HG03460 (cell line): Measurements from ENCODE around the gene TCF15.

Experiments
- ATAC-seq: cut with Tn5 transposase; IDR thresholded peaks from one replicate; pipeline ENCODE4 v1.9.1; 2021; ENCODE audit not compliant: unreplicated experiment

The TCF15 gene

DNA sequence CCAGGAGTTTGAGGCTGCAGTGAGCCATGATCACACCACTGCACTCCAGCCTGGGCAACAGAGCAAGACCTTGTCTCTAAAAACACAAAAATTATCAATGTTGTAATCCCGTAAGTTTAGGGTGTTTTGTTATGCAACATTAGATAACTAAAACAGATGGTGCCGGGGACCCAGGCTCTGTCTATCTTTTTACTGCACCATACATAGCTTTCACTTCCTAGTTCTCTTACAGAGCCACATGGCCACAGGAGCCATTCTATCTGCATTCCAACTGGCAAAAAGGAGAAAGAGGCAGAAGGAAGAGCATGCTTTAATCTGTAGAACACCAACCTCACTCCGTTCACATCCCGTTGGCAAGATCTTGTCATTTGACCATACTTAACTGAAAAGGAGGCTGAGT lies 5.4 kb upstream of the TCF15 start:
- ATAC-seq = no peak

DNA sequence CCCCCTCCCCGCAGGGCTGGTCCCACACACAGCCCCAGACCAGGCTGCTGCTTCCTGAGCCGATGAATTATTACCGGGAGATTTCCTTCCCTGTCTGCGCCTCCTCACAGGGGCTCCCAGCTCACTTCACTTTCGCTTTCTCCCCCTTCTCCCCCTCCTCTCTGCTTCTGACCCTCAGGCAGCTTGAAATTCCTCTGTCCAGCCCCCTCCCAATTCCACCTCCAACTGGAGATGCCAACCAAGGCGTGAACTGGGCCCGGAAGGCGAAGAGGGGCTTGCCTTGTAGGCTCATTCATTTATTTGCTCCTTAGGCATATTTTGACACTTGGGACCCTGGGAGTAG lies 1.7 kb upstream of the TCF15 start:
- no peak for ATAC-seq

DNA sequence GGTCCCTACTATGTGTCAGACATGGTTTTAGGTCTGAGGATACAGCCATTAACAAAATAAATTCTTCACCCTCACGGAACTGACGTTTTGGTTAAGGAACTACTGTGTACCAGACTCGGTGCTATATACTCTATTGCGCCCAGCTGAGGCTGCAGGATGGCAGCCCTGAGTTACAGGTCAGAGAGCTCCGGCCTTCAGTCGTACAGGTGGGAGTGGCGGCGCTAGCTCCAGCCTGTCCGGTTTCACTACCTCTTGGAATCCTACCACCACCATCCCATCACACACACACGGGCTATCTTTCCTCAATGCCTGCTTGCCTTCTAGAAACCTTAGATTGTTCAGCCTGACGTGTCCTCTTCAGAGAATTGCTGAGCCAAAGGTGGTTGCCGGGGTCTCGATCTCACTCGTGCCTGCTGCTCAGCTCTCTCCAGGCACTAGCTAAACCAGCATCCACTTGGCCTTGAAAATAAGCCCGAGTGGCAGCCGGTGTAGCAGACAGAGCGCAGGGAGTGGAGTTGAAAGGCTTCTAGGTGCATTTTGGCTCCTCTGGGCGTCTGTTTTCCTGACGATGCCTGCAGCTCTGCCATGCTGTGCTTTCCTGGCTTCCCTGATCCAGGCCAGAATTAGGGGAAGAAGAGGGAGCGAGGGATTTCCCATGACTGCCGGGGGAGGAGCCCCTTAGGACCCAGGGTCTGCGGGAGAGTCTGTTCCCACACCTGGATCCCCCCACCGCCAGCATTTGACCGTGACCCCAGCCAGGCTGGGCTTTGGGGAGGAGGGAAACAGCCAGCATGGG lies 1.1 kb upstream of the TCF15 start:
- ATAC-seq = no peak

DNA sequence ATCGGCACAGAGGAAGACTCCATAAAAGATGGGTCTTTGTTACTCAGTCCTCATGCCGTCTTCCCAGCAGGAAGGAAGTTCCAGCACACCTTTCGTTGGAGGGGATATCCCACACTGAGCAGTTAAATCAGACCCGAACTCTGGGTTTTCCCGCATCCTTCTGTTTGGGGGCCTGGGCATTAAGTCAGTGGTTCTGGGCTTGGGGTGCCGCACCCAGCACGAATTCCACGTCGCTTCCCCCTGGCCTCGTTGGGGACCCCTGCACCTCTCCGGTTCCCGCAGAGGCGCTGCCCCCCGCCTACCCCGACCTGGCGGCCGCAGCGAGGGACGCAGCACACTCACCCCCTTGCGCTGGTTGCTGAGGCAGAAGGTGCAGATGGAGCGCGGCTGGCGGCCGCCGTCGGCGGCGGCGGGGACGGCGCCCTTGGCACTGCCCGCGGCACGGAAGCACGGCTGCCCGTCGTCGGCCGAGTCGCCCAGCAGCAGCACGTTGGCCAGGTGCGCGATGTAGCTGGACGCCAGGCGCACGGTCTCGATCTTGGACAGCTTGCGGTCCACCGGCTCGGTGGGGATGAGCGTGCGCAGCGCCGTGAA lies 641 bp downstream of the TCF15 start:
- ATAC-seq = no peak

DNA sequence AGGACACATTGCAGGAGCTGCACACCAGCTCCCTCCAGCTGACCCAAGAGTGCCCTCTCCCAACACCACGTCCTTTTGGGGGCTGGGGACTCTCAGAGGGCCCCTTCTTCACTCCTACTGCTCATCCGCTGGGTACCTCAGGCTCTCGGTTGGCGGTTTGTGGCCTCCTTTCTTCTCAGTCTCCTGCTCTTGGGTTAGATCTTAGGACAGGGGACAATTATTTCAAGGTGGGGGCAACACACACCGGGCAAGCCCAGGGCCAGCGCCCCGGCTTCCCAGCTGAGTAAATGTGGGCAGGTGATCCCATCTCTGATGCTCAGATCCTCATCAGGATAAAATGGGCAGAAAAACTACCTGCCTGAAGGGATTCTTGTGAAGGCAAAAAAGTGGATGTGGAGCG lies 1.1 kb downstream of the TCF15 start:
- ATAC-seq = no peak

DNA sequence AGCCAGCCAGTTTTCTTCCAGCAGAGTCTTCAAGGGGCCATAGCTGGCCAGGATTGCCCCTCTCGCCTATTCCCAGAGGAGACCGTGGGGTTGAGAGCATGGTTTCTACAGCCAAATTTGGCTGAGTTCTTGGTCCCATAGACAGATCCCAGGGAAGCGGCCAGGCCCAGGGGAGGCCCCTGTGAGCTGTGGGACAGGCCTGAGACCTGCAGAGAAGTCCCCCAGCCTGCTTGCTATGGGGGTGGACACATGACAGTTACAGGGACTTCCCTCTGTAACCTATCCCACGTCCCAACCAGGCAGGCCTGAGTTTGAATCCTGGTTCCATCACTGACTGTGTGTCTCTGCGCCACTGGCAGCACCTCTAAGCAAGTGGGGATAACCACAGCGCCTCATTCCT lies 2.6 kb downstream of the TCF15 start:
- ATAC-seq = no peak

DNA sequence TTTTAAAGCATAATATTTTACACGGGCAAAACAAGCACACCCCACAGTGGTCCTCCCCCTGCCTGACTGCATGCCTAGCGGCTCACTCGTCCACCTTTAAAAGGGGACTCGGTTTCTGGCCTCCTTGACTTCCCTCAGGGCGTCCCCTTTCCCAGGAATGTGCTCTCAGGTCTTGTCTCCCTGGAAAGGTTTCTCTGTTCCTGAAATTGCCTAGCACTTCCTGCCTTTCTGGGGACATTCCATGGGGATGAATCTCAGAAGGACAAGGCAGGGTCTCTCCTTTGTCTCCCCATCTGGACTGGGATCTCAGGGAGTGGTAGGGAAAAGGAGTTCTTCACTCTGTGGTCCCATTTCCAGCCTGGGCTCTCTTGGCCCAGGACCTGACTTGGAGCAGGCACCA lies 4.9 kb downstream of the TCF15 start:
- no peak for ATAC-seq

DNA sequence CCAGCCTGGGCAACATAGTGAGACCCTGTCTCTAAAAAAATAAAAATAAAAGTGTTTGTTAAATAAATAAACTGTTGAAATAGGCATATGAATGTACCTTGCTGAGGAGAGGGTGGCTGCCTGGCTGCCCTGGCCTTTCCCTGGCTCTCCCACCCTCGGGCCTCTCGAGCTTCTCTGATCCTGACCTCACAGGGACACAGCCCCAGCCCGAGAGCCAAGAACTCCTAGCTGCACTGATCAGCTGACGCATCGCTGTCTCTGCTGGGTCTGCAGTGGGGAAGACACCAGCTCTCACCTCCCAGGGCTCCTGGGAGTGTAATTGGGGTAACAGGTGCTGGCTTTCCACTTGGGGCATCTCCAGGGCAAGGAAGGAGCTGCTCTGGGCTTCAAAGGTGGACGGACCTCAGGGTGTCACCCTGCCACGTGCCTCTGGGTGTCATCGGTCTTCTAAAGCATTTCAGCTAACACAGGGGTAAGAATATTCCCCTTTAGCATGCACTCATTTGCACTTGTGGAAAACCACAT lies 6.9 kb downstream of the TCF15 start:
- ATAC-seq = no peak

DNA sequence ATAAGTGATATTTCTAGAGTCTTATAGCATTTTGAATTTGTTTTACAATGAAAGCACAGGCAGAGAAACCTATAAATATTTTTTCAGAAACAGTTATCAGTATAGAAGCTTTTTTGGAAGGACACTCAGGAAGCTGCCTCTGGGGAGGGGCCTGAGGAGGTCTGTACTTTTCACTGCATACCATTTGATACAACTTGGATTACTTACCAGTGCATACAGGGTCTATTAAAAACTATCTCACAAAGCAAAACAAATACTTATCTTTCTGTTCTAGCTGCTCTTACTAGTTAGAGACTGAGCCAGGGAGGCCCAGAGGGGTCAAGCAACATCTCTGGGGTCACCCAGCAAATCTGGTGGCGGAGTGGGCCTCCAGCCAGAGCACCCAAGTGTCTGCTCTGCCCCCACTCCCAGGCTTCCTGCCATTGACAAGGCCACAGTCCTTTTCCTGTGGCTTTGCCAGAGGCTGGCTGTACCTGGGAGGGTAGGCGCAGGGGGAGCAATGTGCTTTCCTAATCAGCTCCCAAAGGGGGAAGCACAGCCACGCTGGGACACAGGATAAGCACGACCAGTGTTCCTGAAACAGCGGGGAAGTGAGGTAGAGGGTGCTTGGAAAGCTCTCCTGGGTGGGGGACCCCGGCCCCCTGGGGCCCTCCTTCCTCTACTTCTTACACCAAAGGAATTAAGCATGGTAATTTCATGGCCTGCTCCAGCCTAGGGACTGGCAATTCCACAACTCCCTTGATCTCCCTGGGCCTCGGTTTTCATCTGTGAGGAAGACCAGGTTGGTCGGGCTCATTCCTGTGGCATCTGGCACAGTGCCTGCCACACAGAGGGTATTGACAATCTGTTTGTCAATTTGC lies 7.8 kb downstream of the TCF15 start:
- no peak for ATAC-seq

DNA sequence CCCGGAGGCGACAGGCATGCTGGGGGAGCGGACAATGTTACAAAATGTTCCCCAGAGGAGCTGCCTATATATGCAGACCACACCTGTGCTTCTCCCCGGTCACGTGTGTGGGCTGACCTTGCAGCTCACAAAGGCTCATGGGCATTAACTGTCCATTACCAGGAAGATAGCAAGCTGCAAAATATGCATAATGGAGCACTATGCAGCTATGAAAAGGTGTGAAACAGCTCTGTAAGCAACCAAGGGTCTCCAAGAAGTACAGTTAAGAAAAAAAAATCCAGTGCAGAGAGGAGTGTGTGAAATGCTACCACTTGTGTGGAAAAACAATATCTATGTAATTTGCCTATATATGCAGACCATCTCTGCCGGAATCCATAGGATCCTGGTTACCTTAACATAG lies 9.4 kb downstream of the TCF15 start:
- no peak for ATAC-seq

DNA sequence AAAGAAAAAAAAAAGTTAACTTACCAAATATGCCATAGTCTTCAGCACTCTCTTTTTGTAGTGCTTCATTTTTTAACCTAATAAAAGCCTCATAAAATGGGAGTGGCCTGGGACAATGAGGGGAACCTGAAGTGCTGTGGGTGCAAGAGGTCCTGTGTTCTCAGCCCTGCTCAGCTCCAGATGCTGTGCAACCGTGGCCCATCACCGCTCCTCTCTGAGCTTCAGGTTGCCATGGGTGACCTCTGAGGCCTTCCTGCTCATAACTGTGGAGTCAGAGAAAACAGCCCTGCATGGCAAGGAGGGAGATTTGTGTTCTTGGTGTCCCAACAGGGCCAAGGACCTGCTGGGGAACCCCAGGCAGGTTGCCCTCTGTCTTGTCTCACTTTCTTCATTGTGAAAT lies 10.0 kb downstream of the TCF15 start:
- no peak for ATAC-seq

DNA sequence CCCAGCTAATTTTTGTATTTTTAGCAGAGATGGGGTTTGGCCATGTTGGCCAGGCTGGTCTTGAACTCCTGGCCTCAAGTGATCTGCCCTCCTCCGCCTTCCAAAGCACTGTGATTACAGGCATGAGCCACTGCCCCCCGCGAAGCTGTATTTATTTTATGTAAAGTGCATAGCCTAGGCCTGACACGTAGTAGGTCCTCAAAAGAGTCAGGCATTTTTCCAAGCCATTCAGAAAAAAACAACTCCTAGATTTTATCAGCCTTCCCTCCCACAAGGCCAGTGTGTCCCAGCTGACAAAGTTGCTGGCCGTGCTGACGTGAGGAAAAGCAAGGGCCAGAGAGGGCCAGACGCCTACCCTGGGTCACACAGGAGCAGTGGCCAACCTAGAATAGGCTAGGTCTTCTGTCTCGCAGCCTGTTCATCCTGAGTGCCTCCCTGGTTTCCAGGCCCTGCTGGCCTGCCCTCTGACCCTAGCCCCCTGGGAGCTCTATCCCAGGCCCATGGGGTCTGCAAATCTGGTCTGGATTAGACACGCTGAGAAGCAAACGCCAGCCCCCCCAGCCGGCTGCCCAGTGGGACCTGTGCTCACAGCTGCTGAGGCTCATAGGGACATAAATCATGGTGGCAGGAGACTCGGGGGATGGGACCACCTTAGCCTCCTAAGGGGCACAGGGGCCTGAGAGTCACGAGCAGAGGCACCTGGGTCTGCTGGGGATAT lies 11.8 kb downstream of the TCF15 start:
- no peak for ATAC-seq

DNA sequence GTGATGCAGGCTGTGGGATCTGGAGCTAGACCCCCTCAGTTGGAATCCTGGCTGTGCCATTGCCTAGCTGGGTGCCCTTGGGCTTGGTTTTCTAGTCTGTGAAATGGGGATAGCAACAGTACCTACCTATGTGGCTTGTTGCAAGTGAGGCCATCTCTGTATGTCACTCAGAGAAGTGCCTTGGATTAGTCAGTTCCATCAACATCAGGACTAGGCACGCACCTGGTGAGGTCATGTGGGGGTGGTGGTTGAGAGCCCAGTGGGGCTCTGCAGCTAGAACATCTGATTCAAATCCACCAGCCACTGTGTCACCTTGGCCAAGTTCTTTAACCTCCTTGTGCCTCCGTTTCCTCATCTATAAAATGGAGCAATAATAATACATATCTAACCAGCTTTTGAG lies 12.5 kb downstream of the TCF15 start:
- ATAC-seq = no peak

DNA sequence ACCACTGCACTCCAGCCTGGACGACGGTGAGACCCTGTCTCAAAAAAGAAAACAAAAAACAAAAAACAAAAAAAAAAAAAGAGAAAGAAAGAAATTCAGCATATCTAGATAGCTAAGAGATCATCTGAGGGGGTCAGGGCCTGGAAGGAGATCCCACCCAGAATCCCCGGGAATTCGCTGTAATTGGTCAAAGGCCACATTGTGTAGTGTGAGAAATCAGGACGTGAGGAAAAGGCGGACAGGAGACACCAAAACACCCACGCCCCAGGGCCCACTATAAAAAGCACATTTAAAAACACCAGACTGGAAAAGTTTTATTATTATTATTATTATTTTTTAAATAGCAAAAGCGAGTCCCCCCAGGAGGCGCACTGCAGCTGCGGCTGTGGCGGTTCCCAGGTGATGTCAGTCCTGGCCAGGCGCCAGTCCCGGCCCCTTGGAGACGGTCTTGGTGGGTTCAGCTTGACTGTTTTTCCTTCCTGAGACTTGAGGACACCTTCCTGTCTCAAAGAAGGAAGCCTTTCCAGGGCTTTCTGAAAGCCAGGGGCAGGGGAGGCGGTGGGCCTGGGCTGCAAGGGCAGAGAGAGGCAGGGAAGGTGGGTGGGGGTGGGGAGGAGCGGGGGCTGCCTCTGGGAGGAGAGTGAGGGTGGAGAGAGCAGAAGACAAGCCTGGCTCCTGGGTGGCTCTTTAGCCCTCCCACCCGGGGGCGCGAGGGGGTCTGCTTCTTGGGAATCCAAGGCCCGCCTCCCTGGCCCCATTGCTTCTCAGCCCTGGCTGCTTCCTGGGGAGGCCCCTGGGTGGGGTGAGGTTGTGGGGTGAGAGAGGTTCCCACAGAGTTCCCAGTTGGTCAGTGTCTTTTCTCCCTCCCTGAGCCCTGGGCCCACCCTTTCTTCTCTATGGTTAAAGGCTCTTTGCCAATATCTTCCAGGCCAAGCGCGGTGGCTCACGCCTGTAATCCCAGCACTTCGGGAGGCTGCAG lies 14.5 kb downstream of the TCF15 start:
- no peak for ATAC-seq

DNA sequence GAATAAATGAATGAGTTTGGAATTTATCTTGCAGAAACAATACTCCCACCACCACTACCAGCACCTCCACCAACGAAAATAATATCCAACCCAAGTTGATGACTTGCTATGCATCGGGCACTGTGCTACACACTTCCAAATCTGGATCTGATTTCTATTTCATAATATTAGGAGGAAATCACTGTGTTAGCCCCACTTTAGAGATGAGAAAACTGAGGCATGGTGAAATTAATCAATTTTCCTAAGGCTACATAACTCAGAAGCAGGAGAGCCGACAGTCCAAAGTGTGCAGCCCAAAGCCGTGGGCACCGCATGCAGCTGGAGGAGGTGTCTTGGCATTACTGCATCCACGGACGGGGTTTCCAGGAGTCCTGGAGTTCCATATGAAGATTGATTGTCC lies 17.6 kb downstream of the TCF15 start:
- ATAC-seq = no peak

DNA sequence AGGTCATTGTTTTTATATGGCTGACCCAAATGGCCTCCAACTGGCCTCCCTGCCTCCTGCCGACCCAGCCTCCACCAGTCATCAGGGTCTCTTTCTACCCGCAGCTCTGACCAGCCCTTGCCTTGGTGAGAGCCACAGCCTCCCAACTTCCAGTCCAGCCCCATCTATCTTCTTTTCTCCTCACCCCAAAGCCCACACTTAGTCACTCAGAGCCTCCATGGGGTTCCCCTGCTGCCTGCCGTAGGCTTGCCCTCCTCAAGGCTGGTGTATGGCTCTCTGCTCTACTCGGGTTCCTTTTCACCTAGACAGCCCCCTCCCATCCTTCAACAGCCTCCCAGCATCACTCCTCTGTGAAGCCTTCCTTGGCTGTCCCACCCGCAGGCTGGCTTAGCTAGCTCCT lies 18.2 kb downstream of the TCF15 start:
- ATAC-seq = no peak

DNA sequence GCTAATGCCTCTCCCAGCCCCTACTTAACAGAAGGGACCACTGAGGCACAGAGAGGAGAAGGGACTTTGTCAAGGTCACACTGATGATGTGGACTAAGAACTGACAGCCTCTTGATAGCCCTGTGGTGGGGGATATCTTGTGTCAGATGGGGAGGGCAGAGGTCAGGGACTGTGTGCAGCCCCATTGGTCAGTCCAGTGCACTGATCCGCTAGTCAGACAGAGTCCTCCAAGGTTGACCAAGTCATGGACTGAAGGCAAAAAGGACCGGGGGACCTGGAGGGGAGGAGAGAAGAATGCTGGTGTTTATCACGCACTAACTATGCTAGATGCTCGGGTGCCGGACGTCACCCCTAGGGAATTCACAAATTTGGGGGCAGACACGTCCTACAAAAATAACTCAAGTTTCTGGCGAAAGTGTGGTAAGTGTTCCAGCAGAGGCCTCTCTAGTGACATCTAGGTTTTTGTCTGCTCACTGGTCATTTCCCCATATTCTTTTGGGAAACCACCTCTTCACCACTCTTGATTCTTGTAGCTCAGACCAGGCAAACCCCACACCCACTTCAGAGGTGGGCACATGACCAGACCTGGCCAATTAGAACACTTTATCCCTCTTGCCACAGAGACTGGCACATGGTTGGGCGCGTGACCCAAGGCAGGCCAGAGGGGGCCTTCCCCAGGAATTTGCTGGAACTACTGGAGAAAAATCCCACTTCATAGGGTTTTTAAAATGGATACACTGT lies 21.0 kb downstream of the TCF15 start:
- no peak for ATAC-seq

DNA sequence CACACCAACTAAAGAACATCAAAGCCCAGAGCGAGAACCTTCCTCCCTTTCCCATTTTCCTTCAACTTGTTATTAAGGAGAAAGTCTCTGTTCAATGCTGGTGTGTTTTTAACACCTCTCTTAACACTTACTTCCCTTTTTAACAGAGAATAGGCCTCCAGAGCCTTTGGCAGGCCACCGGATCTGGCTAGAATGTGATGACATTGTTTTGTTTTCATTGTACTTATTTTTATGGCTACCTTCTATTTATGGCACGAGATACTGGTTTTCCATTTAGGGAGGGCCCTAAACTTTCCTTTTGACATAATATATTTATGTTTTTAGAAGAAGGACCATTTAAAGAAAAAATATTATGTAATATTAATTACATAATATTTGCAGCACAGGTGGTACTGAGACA lies 21.6 kb downstream of the TCF15 start:
- ATAC-seq = no peak

DNA sequence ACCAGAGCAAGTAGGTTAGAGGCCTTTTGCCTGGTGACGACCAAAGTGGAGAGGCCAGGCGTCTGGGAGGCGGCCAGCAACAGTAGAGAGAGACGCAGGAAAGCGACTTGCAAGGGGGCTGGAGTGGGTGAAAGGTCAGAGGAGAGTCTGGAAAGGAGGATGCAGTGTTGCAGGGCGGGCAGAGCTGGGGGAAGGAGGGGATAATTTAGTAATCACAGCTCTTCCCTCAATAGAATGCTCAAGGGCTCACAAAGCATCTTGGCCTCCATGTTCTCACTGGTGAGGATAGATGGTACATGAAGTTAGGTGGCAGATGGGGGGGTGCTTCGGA lies 25.2 kb downstream of the TCF15 start:
- no peak for ATAC-seq
